Lower leg skin (tissue), 4 donors: Measurements from ENCODE around the gene MLST8. TPM values are rescaled to one million over a fixed set of nuclear protein-coding genes. Genes with fewer than 3 reads are reported as not detected.
"Not testable (repeated sequence)": the region's sequence is repeated elsewhere in the genome, so short reads cannot be mapped to it uniquely, and the experiment has no call there.

Source experiments
- DNase-seq, 2 donors: peaks; one replicate each; pipeline ENCODE4 v3.0.0-alpha.2; 2019; ENCODE audit warnings: low spot score in 2 of 2
- H3K4me3 ChIP-seq: fragments of 200-600 bp; sonication (generic); 2 replicates; pipeline ENCODE4 v1.5.1; 2017; ENCODE audit warnings: mild to moderate bottlenecking, low read depth; ENCODE audit not compliant: poor library complexity, severe bottlenecking
- CTCF ChIP-seq, 3 donors: fragments of 450-650 bp; IDR thresholded peaks; one replicate each; pipeline ENCODE4 v1.5.1; 2016; ENCODE audit warnings: antibody characterized with exemption in 3 of 3, mild to moderate bottlenecking in 3 of 3, moderate library complexity in 2 of 3
- POLR2A ChIP-seq, 2 donors: fragments of 450-650 bp; IDR thresholded peaks; one replicate each; pipeline ENCODE4 v1.6.1; 2016 to 2017; ENCODE audit warnings: antibody characterized with exemption in 2 of 2, mild to moderate bottlenecking in 1 of 2, moderate library complexity in 1 of 2
- WGBS, 2 donors: methylation state at CpG; one replicate each; pipeline ENCODE4 v1.1.5; 2018; 5-methylcytosine and 5-hydroxymethylcytosine counted together
- intact Hi-C: fragments of 100-400 bp; cut with DNase I; formaldehyde crosslinking; loops from one replicate; pipeline ENCODE4 v1.15.0; 2023; ENCODE audit warnings: low total_unique reads
- total RNA-seq, 4 donors: library from RNA; depleted of rRNA; stranded (reverse); fragments of >200 nt; gene quantifications; one replicate each; pipeline ENCODE4 v1.1.0, GENCODE V29; 2016

MLST8 gene
- total RNA-seq, 4 donors from 2014 or later, result 43.8 to 69.4 (median 54.9) TPM

DNA sequence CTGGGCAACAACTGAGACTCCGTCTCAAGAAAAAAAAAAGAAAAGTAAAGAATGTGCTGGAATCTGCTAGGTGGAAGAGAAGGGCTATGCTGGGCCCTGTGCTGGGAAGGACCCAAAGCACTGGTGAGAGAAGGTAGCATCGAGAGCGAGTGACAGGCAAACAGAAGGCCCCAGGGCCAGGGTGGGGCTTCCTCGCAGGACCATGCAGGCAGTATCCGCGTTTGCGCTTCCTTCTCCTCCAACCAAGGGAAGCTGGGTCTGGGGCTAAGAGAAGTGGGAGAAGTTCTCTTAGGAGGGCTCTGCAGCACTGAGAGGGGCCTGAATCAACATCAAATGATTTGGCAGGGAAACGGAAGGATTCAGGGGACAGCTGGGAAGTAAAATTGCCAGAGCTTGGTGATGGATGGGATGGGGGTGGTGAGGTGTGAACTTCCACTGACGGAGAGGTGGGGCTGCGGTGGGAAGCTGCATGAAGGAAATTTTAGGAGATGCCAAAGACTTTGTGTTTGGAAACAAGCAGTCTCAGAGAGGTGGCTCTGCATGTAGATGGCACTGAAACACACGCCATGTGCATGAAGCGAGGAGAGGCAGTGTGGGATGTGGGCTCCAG is 51.4 kb downstream of the MLST8 start:
- intact Hi-C loops, result no loop called here
- TF ChIP-seq POLR2A (IDR thresholded peaks at IDR 0.05) (no peak), CTCF (IDR thresholded peaks at IDR 0.05) (no peak)
- H3K4me3 ChIP-seq, result no peak overlapping the region
- WGBS, 2 donors, result 73 to 80% methylated on average over 12 of the region's 12 CpGs
- no peak for DNase-seq

DNA sequence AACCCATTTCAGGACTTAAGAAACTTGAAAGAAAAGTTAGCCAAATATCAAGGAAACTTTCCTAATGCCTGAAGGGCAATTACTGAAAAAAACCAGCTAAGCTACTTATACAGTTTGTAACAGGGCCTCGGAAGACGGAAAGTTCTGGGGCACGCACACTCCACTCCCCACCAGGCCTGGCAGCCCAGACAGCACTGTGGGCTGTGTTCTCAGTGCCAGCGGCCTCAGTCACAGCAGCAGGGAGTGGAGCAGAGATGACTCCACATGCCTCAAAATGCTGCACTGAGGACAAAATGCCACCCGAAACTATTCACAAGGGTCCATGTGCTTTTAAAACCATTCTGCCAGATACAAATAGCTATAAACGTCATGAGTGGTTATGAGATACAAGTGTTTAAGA is 52.5 kb downstream of the MLST8 start:
- intact Hi-C loops, result no loop called here
- H3K4me3 ChIP-seq, result no peak overlapping the region
- TF ChIP-seq POLR2A (IDR thresholded peaks at IDR 0.05), result no peak
- no peak for TF ChIP-seq CTCF (IDR thresholded peaks at IDR 0.05)
- no peak for DNase-seq
- WGBS, 2 donors, result 84 to 90% methylated on average over 6 of the region's 6 CpGs

GRCh38 chr16:2258530-2258929 is 53.3 kb downstream of the MLST8 start:
- DNase-seq, H3K4me3 ChIP-seq, intact Hi-C loops: not testable (repeated sequence)
- WGBS, 2 donors, result 92 to 98% methylated on average over 7 of the region's 7 CpGs

Other genes starting within 250 kb of the MLST8 start
- 100 to 1,000 TPM; 183 to 245 (median 217) TPM for gene NDUFB10, start 245.9 kb upstream of the MLST8 start, total RNA-seq
- 1,000 to 10,000 TPM; 2,603 to 4,441 (median 3,196) TPM for gene RPS2, start 240.6 kb upstream of the MLST8 start, total RNA-seq
- gene RNF151, start 238.6 kb upstream of the MLST8 start, total RNA-seq, result not detected
- gene TBL3, start 233.4 kb upstream of the MLST8 start, total RNA-seq, result 100 to 1,000 TPM in 2 of 4 donors, 10 to 100 TPM in 2; 60.8 to 114 (median 83.7) TPM
- gene NOXO1, start 224.0 kb upstream of the MLST8 start, total RNA-seq, result 1 to 10 TPM in 1 of 4 donors, under 1 TPM in 1, not detected in 2; 0.23 to 1.2 TPM
- gene GFER, start 221.3 kb upstream of the MLST8 start, total RNA-seq, result 10 to 100 TPM in 3 of 4 donors, 1 to 10 TPM in 1; 9.7 to 14.4 (median 11.6) TPM
- 1 to 10 TPM in 1 of 4 donors, under 1 TPM in 2, not detected in 1; 0.72 to 1.1 (median 0.78) TPM for gene SYNGR3, start 215.5 kb upstream of the MLST8 start, total RNA-seq
- 100 to 1,000 TPM in 2 of 4 donors, 10 to 100 TPM in 2; 56.1 to 117 (median 86.5) TPM for gene ZNF598, start 195.6 kb upstream of the MLST8 start, total RNA-seq
- 1 to 10 TPM in 2 of 4 donors, under 1 TPM in 1, not detected in 1; 0.38 to 3.9 (median 1.6) TPM for gene NPW, start 185.7 kb upstream of the MLST8 start, total RNA-seq
- 10 to 100 TPM; 11.9 to 30.6 (median 27.3) TPM for gene NHERF2, start 178.6 kb upstream of the MLST8 start, total RNA-seq
- gene NTHL1, start 157.6 kb upstream of the MLST8 start, total RNA-seq, result 10 to 100 TPM in 3 of 4 donors, 1 to 10 TPM in 1; 5.8 to 29.9 (median 21.5) TPM
- 100 to 1,000 TPM in 1 of 4 donors, 10 to 100 TPM in 3; 56.7 to 130 (median 65.1) TPM for gene TSC2, start 157.5 kb upstream of the MLST8 start, total RNA-seq
- gene PKD1, start 69.6 kb upstream of the MLST8 start, total RNA-seq, result 100 to 1,000 TPM; 125 to 266 (median 192) TPM
- gene RAB26, start 56.8 kb upstream of the MLST8 start, total RNA-seq, result 1 to 10 TPM in 3 of 4 donors, not detected in 1; 1.6 to 2.9 (median 2.0) TPM
- gene TRAF7, start 49.7 kb upstream of the MLST8 start, total RNA-seq, result 10 to 100 TPM; 60.8 to 74.8 (median 68.9) TPM
- 1 to 10 TPM in 3 of 4 donors, under 1 TPM in 1; 0.71 to 2.2 (median 1.3) TPM for gene CASKIN1, start 8.8 kb upstream of the MLST8 start, total RNA-seq
- 1 to 10 TPM; 2.3 to 6.2 (median 2.5) TPM for gene BRICD5, start 5.4 kb downstream of the MLST8 start, total RNA-seq
- gene PGP, start 9.4 kb downstream of the MLST8 start, total RNA-seq, result 10 to 100 TPM in 3 of 4 donors, 1 to 10 TPM in 1; 9.6 to 19.4 (median 12.8) TPM
- gene E4F1, start 18.1 kb downstream of the MLST8 start, total RNA-seq, result 10 to 100 TPM; 50.3 to 85.8 (median 57.4) TPM
- gene DNASE1L2, start 31.0 kb downstream of the MLST8 start, total RNA-seq, result 10 to 100 TPM; 39.8 to 93.3 (median 55.0) TPM
- gene ECI1, start 46.1 kb downstream of the MLST8 start, total RNA-seq, result 10 to 100 TPM; 37.1 to 69.9 (median 54.5) TPM
- gene RNPS1, start 62.7 kb downstream of the MLST8 start, total RNA-seq, result 100 to 1,000 TPM; 127 to 132 (median 128) TPM
- gene ABCA3, start 135.3 kb downstream of the MLST8 start, total RNA-seq, result 10 to 100 TPM in 1 of 4 donors, 1 to 10 TPM in 3; 5.4 to 10.3 (median 9.5) TPM
- 10 to 100 TPM in 3 of 4 donors, 1 to 10 TPM in 1; 5.6 to 17.7 (median 11.3) TPM for gene CCNF, start 224.0 kb downstream of the MLST8 start, total RNA-seq